WERI-Rb-1 (cell line): ENCODE results near the gene SOX6.

Source experiments
- DNase-seq: peaks from one replicate; pipeline ENCODE4 v3.0.0-alpha.2; 2020
- H3K27ac ChIP-seq: fragments of 250-450 bp; sonication (Bioruptor Pico); 2 replicates; pipeline ENCODE4 v1.5.1; 2020; ENCODE audit warnings: mild to moderate bottlenecking, moderate library complexity
- H3K27me3 ChIP-seq: fragments of 250-450 bp; sonication (Bioruptor Pico); 2 replicates; pipeline ENCODE4 v1.5.1; 2021; ENCODE audit warnings: mild to moderate bottlenecking, low read depth, moderate library complexity; ENCODE audit not compliant: insufficient read depth, severe bottlenecking
- H3K36me3 ChIP-seq: fragments of 250-450 bp; sonication (Bioruptor Pico); 2 replicates; pipeline ENCODE4 v1.5.1; 2020; ENCODE audit warnings: mild to moderate bottlenecking, moderate library complexity
- H3K4me3 ChIP-seq: 2 replicates; pipeline ENCODE4 v1.5.1; 2011; ENCODE audit warnings: low read depth, mild to moderate bottlenecking, control low read depth, low read length
- H3K9me3 ChIP-seq: fragments of 250-450 bp; sonication (Bioruptor Pico); 2 replicates; pipeline ENCODE4 v1.5.1; 2021; ENCODE audit warnings: mild to moderate bottlenecking, moderate library complexity; ENCODE audit not compliant: severe bottlenecking
- CTCF ChIP-seq: IDR thresholded peaks from 2 replicates; pipeline ENCODE4 v1.5.1; 2011; ENCODE audit warnings: low read depth, mild to moderate bottlenecking, control low read depth, inconsistent platforms, low read length

Gene SOX6

GRCh38 chr11:16018931-16019330 is 337.4 kb downstream of the SOX6 start:
- no peaks in the 10 kb centered on the region for H3K9me3 ChIP-seq
- H3K27ac ChIP-seq = no peak overlapping the region
- no peaks in the 10 kb centered on the region for H3K27me3 ChIP-seq
- no peaks in the 10 kb centered on the region for H3K36me3 ChIP-seq
- no peak for TF ChIP-seq CTCF
- H3K4me3 ChIP-seq = no peak overlapping the region
- DNase-seq = no peak

- no peak for TF ChIP-seq CTCF
- H3K9me3 ChIP-seq = no peaks in the 10 kb centered on the region
- H3K27ac ChIP-seq = no peak overlapping the region
- H3K27me3 ChIP-seq = no peaks in the 10 kb centered on the region
- no peaks in the 10 kb centered on the region for H3K36me3 ChIP-seq
- DNase-seq = no peak
- H3K4me3 ChIP-seq = no peak overlapping the region
Measured at GRCh38 chr11:16016468-16016829, 339.9 kb downstream of the SOX6 start.

- H3K27me3 ChIP-seq = no peaks in the 10 kb centered on the region
- no peaks in the 10 kb centered on the region for H3K36me3 ChIP-seq
- no peak overlapping the region for H3K27ac ChIP-seq
- H3K9me3 ChIP-seq = no peaks in the 10 kb centered on the region
- H3K4me3 ChIP-seq = no peak overlapping the region
- DNase-seq = no peak
- TF ChIP-seq CTCF = no peak
Measured at GRCh38 chr11:16015741-16016467, 340.4 kb downstream of the SOX6 start.

- H3K36me3 ChIP-seq = no peaks in the 10 kb centered on the region
- H3K27me3 ChIP-seq = no peaks in the 10 kb centered on the region
- no peaks in the 10 kb centered on the region for H3K9me3 ChIP-seq
- DNase-seq = no peak
- TF ChIP-seq CTCF = no peak
- H3K27ac ChIP-seq = no peak overlapping the region
- H3K4me3 ChIP-seq = no peak overlapping the region
Measured at GRCh38 chr11:16013649-16014275, 342.6 kb downstream of the SOX6 start.

- TF ChIP-seq CTCF = no peak
- Histone ChIP-seq H3K4me3 (no peak overlapping the region), H3K9me3 (no peaks in the 10 kb centered on the region), H3K36me3 (no peaks in the 10 kb centered on the region), H3K27me3 (no peaks in the 10 kb centered on the region), H3K27ac (no peak overlapping the region)
- no peak for DNase-seq
Measured at GRCh38 chr11:16013242-16013641, 343.1 kb downstream of the SOX6 start.
